HG03103 (cell line): ENCODE results near the gene TDRD6.

Experiments used
- ATAC-seq: cut with Tn5 transposase; IDR thresholded peaks from one replicate; pipeline ENCODE4 v1.9.1; 2021; ENCODE audit warnings: low read depth; ENCODE audit not compliant: unreplicated experiment

Gene TDRD6

GRCh38 chr6:46688117-46688965 is 656 bp downstream of the TDRD6 start:
- no peak for ATAC-seq

DNA sequence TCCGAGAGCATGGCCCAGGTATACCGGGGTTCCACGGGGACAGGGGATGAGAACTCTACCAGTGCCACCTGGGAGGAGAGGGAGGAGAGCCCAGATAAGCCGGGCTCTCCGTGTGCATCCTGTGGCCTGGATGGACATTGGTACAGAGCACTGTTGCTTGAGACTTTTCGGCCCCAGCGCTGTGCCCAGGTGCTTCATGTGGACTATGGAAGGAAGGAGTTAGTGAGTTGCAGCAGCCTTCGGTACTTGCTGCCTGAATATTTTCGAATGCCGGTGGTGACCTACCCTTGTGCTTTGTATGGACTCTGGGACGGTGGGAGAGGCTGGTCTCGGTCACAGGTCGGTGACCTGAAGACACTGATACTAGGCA is 1.3 kb downstream of the TDRD6 start:
- ATAC-seq = no peak

DNA sequence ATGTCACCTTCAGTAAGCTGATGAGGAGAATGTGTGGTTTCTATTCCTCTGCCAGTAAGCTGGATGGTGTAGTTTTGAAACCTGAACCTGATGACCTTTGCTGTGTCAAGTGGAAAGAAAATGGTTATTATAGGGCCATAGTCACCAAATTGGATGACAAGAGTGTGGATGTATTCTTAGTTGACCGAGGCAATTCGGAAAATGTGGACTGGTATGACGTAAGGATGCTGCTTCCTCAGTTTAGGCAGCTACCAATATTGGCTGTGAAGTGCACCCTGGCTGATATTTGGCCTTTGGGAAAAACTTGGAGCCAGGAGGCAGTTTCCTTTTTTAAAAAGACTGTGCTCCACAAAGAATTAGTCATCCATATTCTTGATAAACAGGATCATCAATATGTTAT is 2.0 kb downstream of the TDRD6 start:
- ATAC-seq = no peak

DNA sequence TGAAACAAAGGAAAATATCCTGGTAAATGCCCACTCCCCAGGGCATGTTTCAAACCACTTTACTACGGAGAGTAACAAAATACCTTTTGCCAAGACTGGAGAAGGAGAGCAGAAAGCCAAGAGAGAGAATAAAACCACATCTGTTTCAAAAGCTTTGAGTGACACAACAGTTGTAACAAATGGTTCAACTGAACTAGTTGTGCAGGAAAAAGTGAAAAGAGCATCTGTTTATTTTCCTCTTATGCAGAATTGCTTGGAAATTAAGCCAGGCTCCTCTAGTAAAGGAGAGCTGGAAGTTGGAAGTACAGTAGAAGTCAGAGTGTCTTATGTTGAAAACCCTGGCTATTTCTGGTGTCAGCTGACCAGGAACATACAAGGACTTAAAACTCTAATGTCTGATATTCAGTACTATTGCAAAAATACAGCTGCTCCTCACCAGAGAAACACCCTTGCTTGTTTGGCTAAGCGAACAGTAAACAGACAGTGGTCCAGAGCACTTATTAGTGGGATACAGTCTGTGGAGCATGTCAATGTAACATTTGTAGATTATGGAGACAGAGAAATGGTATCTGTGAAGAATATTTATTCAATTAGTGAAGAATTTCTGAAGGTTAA is 2.6 kb downstream of the TDRD6 start:
- no peak for ATAC-seq

DNA sequence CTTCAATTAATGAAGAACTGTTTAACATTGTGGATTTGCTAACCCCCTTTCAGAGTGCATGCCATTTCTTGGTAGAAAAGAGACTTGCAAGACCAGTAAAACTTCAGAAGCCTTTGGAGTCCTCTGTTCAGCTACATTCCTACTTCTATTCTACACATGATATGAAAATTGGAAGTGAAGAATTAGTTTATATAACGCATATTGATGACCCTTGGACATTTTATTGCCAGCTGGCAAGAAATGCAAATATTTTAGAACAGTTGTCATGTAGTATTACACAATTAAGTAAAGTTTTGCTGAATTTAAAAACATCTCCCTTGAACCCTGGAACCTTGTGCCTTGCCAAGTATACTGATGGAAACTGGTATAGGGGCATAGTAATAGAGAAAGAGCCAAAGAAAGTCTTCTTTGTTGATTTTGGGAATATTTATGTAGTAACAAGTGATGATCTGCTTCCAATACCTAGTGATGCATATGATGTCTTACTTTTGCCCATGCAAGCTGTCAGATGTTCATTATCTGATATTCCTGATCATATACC is 3.3 kb downstream of the TDRD6 start:
- ATAC-seq = no peak

DNA sequence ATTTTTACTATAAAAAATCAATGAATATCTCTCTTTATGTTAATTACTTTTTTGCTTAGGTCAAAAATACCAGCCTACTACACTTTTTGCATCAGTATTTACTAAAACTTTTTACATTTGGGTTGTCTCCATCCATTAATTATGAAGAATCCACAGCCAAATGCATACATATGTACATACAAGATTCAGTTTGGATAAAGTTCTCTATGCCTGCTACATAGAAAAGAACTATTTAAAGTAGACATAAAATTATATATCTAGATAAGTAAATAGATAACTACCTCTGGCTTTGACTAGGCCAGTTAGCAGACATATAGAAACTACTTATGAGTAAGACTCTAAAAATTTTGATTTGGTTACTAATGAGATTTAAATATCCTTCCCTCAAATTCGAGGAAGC is 12.3 kb downstream of the TDRD6 start:
- no peak for ATAC-seq

DNA sequence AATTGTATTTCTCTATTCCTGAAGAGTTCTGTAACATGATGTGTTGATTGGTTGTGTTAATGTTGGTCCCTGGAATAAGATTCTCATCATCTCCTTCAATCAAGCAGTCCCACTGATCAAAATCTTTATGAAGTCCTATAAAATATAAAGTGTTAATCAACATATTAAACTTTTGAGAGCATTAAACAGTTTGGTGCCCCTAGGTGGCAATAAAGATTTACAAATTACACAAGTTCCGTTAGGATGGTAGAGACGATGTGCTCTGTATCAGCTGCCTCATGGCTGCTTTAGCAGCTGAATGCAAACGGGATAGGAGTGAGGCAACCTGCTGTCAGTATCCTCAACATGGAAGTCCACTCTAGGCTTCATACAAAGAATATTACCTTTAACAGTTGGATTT is 16.9 kb downstream of the TDRD6 start:
- no peak for ATAC-seq

DNA sequence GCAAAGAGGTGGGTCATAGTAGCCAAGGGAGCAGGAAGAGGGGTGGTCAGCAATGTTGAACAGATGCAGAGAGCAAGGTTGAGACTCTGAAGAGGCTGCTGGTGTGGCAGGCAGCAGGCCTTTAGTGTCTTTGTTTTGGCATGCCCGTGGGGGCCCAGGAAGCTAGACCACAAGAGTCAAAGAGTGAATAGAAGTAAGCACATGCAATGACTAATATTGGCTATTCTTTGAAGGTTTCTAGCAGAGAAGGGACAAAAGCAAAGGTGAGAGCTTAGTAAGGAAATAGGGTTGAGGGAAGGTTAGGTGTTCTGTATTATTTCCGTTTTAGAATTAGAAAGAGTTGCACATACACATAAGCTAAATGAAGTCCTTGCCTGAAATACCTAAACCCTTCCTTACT is 18.8 kb downstream of the TDRD6 start:
- ATAC-seq = no peak

DNA sequence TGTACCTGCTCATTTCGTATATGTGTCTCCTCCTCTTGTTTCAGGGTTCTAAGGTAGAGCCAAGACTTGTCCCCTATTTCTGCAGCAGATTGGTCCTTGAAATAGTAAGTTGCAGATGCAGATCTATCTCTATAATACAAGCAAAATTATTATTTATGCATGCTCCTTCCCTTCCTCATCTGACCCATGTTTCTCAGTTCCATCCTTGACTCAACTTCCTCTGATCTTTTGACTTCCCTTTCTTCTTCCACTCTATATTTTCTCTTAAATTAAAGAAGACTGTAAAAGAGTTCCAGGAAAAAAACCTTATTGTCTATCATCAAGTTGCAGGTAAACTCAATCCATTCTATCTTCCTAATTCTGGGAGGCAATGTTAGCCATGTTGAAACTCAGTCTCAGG is 23.8 kb downstream of the TDRD6 start:
- no peak for ATAC-seq

DNA sequence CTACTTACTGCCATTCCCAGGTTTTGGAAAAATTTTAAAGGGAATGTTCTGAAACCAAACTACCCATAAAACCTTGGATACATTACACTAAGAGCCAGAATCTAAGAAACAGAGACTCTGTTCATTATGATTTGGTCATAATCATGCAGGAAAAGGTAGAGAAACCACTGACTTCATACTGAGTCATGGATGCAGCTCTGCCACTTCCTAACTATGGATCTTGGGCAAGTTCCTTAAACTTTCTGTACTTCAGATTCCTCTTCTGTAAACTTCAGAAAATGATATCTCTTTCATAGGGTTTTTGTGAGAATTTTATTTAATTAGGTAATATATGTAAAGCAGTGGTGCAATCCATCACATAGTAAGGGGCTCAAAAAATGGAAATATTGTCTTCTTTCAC is 27.5 kb downstream of the TDRD6 start:
- ATAC-seq = no peak

- no peak for ATAC-seq
Measured at GRCh38 chr6:46719099-46719498, 31.4 kb downstream of the TDRD6 start.

GRCh38 chr6:46720401-46720800 is 32.7 kb downstream of the TDRD6 start:
- no peak for ATAC-seq

- no peak for ATAC-seq
Measured at GRCh38 chr6:46729787-46730326, 42.2 kb downstream of the TDRD6 start.

DNA sequence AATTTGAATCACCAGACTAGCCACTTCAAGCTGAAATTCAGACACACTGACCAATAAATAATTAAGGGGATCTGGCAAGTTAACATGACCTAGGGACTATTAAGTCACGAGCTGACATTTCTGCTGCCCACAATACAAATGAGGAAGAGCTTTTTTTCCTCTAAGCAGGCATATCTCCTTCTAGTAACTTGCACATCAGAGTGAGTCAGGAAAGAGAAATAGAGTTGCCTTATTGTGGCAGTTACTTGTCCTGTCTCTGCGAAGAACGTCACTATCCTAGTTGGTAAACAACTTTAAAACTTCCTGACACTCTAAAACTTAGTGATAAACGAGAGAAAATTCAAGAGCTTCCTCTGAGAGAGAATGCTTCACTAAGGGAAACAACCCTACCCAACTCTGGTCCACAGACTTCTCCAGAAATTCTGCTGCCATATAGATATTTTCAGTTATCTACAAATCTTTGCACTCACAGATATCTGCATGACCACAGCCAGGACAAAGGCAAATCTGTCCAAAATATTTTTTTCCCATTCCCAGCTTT is 43.3 kb downstream of the TDRD6 start:
- ATAC-seq = no peak

- ATAC-seq = no peak
Measured at GRCh38 chr6:46733341-46733801, 45.7 kb downstream of the TDRD6 start.

GRCh38 chr6:46734867-46735719 is 47.4 kb downstream of the TDRD6 start, which contains the start of gene PLA2G7:
TSS of gene PLA2G7 (minus strand) at chr6:46735375. CDS start at chr6:46722891, 12,484 bp downstream.
- ATAC-seq = no peak

DNA sequence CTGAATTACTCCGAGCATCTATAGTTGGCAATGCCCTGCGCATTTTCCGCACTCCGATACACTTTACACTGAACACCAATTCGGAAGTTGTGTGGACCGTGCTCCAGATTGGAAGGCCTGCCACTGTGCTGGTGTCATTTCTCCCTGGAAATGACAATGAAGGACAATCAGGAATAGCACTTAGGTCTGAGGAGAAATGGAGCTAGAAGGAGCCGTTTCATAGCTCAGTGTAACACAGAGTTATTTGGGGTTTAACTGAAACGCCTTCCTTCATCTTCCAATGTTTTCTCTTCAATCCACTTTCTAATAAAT is 48.0 kb downstream of the TDRD6 start:
- ATAC-seq = no peak

DNA sequence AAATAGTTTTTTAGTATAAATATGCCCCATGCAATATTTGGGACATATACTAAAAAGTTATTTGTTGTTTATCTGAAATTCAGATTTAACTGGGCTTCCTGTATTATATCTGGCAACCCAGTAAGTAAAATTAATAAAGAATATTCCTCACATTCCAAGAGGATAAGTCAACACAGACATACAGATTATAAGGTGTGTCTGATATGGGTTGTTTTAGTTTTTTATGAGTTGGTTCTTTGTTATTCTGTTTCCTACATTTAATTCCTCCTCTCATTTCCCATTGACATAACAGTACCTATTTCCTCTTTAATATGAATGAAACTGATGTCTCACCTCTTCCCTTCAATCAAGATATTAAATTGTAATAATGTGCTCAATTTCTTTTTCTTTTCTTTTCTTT is 49.2 kb downstream of the TDRD6 start:
- no peak for ATAC-seq

- no peak for ATAC-seq
Measured at GRCh38 chr6:46741482-46741881, 53.8 kb downstream of the TDRD6 start.

DNA sequence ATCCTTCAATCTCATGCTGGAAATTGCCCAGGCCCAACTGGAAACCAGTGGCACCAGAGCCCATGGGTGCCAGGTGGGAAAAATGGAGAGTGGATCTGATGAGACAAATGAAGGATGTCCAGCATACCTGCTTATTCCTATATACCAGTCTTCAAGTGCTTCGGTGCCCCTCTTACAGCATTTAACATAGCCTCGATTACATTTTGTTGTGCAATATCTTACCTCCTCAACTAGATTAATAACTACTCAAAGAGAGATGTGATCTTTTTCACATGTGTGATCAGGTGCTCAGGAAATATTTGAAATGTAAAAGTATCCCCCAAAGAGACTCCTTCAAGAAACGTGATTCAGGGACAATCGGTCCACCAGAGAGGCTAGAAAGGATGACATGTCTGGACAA is 54.2 kb downstream of the TDRD6 start:
- ATAC-seq = no peak
